Nucleus accumbens (tissue), 56 donors: ENCODE results near the gene CDHR3.

ENCODE experiments used
- DNase-seq, 56 donors: peaks; one replicate each; lab custom pipeline; 2025; lab: John Stamatoyannopoulos, UW

The CDHR3 gene

GRCh38 chr7:106061301-106061979, 98.4 kb downstream of the CDHR3 start:
- DNase-seq: no peak

GRCh38 chr7:106062006-106062405, 98.9 kb downstream of the CDHR3 start:
- DNase-seq: no peak

- no peak for DNase-seq
These were observed 99.5 kb downstream of the CDHR3 start for GRCh38 chr7:106062521-106062931.

- DNase-seq: no peak
These were observed 100.0 kb downstream of the CDHR3 start for GRCh38 chr7:106063024-106063423.

- no peak for DNase-seq
These were observed 100.6 kb downstream of the CDHR3 start for GRCh38 chr7:106063692-106064091.

- DNase-seq: no peak
These were observed 101.3 kb downstream of the CDHR3 start for GRCh38 chr7:106064316-106064715.

- peak in 49 of 56 donors; percentile 10 to 83 (median 61) for DNase-seq
These were observed 101.9 kb downstream of the CDHR3 start for GRCh38 chr7:106064771-106065574.

GRCh38 chr7:106065575-106066500, 102.8 kb downstream of the CDHR3 start:
- DNase-seq: no peak

- no peak for DNase-seq
These were observed 104.6 kb downstream of the CDHR3 start for GRCh38 chr7:106067678-106068077.

- DNase-seq: no peak
These were observed 105.5 kb downstream of the CDHR3 start for GRCh38 chr7:106068538-106068961.

- DNase-seq: no peak
These were observed 105.9 kb downstream of the CDHR3 start for GRCh38 chr7:106068986-106069385.

- no peak for DNase-seq
These were observed 106.6 kb downstream of the CDHR3 start for GRCh38 chr7:106069471-106070200.

GRCh38 chr7:106070201-106070551, 107.1 kb downstream of the CDHR3 start:
- no peak for DNase-seq

GRCh38 chr7:106070567-106071254, 107.6 kb downstream of the CDHR3 start:
- no peak for DNase-seq

- DNase-seq: no peak
These were observed 108.4 kb downstream of the CDHR3 start for GRCh38 chr7:106071356-106071998.

- DNase-seq: no peak
These were observed 109.1 kb downstream of the CDHR3 start for GRCh38 chr7:106071999-106072714.

GRCh38 chr7:106072715-106073091, 109.6 kb downstream of the CDHR3 start:
- no peak for DNase-seq

- DNase-seq: no peak
These were observed 110.6 kb downstream of the CDHR3 start for GRCh38 chr7:106073701-106074100.

GRCh38 chr7:106074257-106074656, 111.2 kb downstream of the CDHR3 start:
- DNase-seq: no peak
